GM12878 (cell line): ENCODE measurements around the gene ERI2. TPM values are rescaled to one million over a fixed set of nuclear protein-coding genes. Genes with fewer than 3 reads are reported as not detected.

Experiments
- ATAC-seq: fragments of 200-7000 bp; cut with Tn5 transposase; 3 replicates; pipeline ENCODE4 v1.9.1; 2020; ENCODE audit warnings: mild to moderate bottlenecking, moderate library complexity
- BruUV-seq: library from RNA; stranded (reverse); fragments of 400-500 nt; replicated peaks from 2 replicates; lab custom pipeline; 2021; lab: Mats Ljungman, UMichigan
- CTCF ChIA-PET: fragments of 300-600 bp; sonication (Branson Sonifier 250); formaldehyde crosslinking; extraction: SDS; loops from one replicate; lab custom pipeline; 2021; ENCODE audit warnings: inconsistent platforms; lab: Yijun Ruan, JAX
- POLR2A ChIA-PET: fragments of 350-600 bp; formaldehyde crosslinking; extraction: SDS; loops from one replicate; lab custom pipeline; 2021; ENCODE audit warnings: inconsistent platforms; lab: Charles Lee
- RAD21 ChIA-PET: fragments of 300-600 bp; sonication (Branson Sonifier 250); formaldehyde crosslinking; loops from one replicate; lab custom pipeline; 2023; ENCODE audit warnings: antibody characterized with exemption; ENCODE audit not compliant: unreplicated experiment; lab: Charles Lee
- SMC1A ChIA-PET: fragments of 300-600 bp; sonication (Branson Sonifier 250); formaldehyde crosslinking; loops from one replicate; lab custom pipeline; 2023; ENCODE audit not compliant: unreplicated experiment, uncharacterized antibody; lab: Charles Lee
- DNase-seq: peaks from one replicate; pipeline ENCODE4 v3.0.0-alpha.2; 2011; ENCODE audit warnings: low read depth, low spot score
- FAIRE-seq: peaks from 3 replicates; lab custom pipeline; 2011; peaks lifted over from hg19 to GRCh38; lab: Jason Lieb, UNC
- H2AFZ ChIP-seq: 2 replicates; pipeline ENCODE4 v1.6.0; 2011; ENCODE audit warnings: low read depth, low read length, control low read depth; ENCODE audit not compliant: control insufficient read depth
- H3K27ac ChIP-seq: 2 replicates; pipeline ENCODE4 v1.5.1; 2011; ENCODE audit warnings: control low read depth; ENCODE audit not compliant: control insufficient read depth, insufficient read depth
- H3K27me3 ChIP-seq, 2 experiments: replicated peaks in 1 of 2; 2 replicates each; pipeline versions ENCODE4 v1.6.0 to v1.6.1; 2011; ENCODE audit warnings: low read length in 1 of 2; ENCODE audit not compliant: control insufficient read depth in 2 of 2, insufficient read depth in 2 of 2
- H3K36me3 ChIP-seq, 2 experiments: 2 replicates each; pipeline ENCODE4 v1.5.1; 2011; ENCODE audit warnings: low read length in 1 of 2; ENCODE audit not compliant: control insufficient read depth in 2 of 2, insufficient read depth in 2 of 2
- H3K4me1 ChIP-seq: 2 replicates; pipeline ENCODE4 v1.6.1; 2011; ENCODE audit warnings: mild to moderate bottlenecking, low read length, moderate library complexity, mixed read lengths; ENCODE audit not compliant: control insufficient read depth, insufficient read depth
- H3K4me2 ChIP-seq: 2 replicates; pipeline ENCODE4 v1.6.0; 2011; ENCODE audit warnings: control low read depth; ENCODE audit not compliant: control insufficient read depth, insufficient read depth
- H3K4me3 ChIP-seq: fragments of 200-600 bp; sonication (generic); 2 replicates; pipeline ENCODE4 v1.5.1; 2016
- H3K79me2 ChIP-seq: 2 replicates; pipeline ENCODE4 v1.6.0; 2011; ENCODE audit warnings: low read length; ENCODE audit not compliant: control insufficient read depth, insufficient read depth
- H3K9ac ChIP-seq: 2 replicates; pipeline ENCODE4 v1.8.0; 2011; ENCODE audit warnings: low read length, control low read depth, mixed read lengths; ENCODE audit not compliant: control insufficient read depth, insufficient read depth
- H3K9me3 ChIP-seq: replicated peaks from 3 replicates; pipeline ENCODE4 v1.5.1; 2011; ENCODE audit warnings: mild to moderate bottlenecking, low read length; ENCODE audit not compliant: control insufficient read depth, insufficient read depth
- H4K20me1 ChIP-seq: 2 replicates; pipeline ENCODE4 v1.6.0; 2011; ENCODE audit not compliant: control insufficient read depth, insufficient read depth
- EP300 ChIP-seq, 2 experiments: fragments of 150-350 bp in 1 of 2; IDR thresholded peaks; 2 replicates each; pipeline ENCODE4 v1.6.1; 2011 to 2012; ENCODE audit warnings: low read depth in 2 of 2, low read length in 2 of 2, borderline replicate concordance in 1 of 2, improper control_type of control experiment in 1 of 2, inconsistent platforms in 1 of 2; ENCODE audit not compliant: control insufficient read depth in 1 of 2
- MEF2B ChIP-seq: fragments of 450-650 bp; IDR thresholded peaks from 2 replicates; pipeline ENCODE4 v1.6.1; 2018; ENCODE audit warnings: mild to moderate bottlenecking, moderate library complexity; ENCODE audit not compliant: partially characterized antibody, poor library complexity, severe bottlenecking
- RUNX3 ChIP-seq: IDR thresholded peaks from 2 replicates; pipeline ENCODE4 v1.6.1; 2012; ENCODE audit warnings: low read length, inconsistent platforms
- SMAD1 ChIP-seq: fragments of 450-650 bp; IDR thresholded peaks from 2 replicates; pipeline ENCODE4 v1.6.1; 2018; ENCODE audit warnings: mild to moderate bottlenecking, low read depth; ENCODE audit not compliant: partially characterized antibody
- WGBS: methylation state at CpG from one replicate; pipeline ENCODE4 v1.1.6; 2016; ENCODE audit warnings: low lambda C conversion rate; ENCODE audit not compliant: insufficient replicate concordance, insufficient coverage; ENCODE audit errors: missing lambda C conversion rate; 5-methylcytosine and 5-hydroxymethylcytosine counted together
- in situ Hi-C: fragments of 300-500 bp; cut with MboI; formaldehyde crosslinking; loops from 9 replicates; pipeline ENCODE4 v1.14.3; 2018; ENCODE audit warnings: mixed read lengths
- intact Hi-C: fragments of 100-400 bp; cut with micrococcal nuclease; formaldehyde crosslinking; loops from one replicate; pipeline ENCODE4 v1.14.2; 2022; ENCODE audit not compliant: unreplicated experiment
- polyA plus RNA-seq, 11 experiments: library from polyadenylated mRNA; depleted of rRNA in 4 of 11; unstranded in 6 of 11; stranded (reverse) in 5 of 11; fragments of >200 nt; fragmentation: Nextera tagmentation in 4 of 11; fragmentation: Illumina TruSeq in 1 of 11; extraction: Ambion mirVana in 4 of 11; extraction: Trizol in 1 of 11; gene quantifications; 1 replicate in 1 of 11; 2 replicates in 10 of 11; pipeline versions ENCODE4 v1.2.1 to v1.2.3, GENCODE V29; 2011 to 2016; ENCODE audit warnings: inconsistent platforms in 2 of 11, missing spikeins in 2 of 11, low read depth in 1 of 11
- total RNA-seq, 4 experiments: library from RNA; depleted of rRNA in 3 of 4; stranded (reverse); fragments of >200 nt in 3 of 4; fragmentation: Illumina TruSeq in 1 of 4; extraction: Trizol in 1 of 4; gene quantifications; 2 replicates each; pipeline versions ENCODE4 v1.2.1 to v1.2.3, GENCODE V29; 2013 to 2021
- TF ChIP-seq, protein P1 (sequence below): fragments of 450-650 bp; IDR thresholded peaks from 2 replicates; pipeline ENCODE4 v1.6.1; 2016; ENCODE audit warnings: mild to moderate bottlenecking
- TF ChIP-seq, protein P2 (sequence below): IDR thresholded peaks from 2 replicates; pipeline ENCODE4 v1.6.1; 2011; ENCODE audit warnings: mild to moderate bottlenecking, low read depth, low read length, moderate library complexity; ENCODE audit not compliant: insufficient replicate concordance

The ERI2 gene
- total and polyA plus RNA-seq, 10 of the 15 experiments (the other 5 are each of a cell fraction or from before 2014, with no cell fraction given): 7.7 to 35.5 (median 19.2) TPM

DNA sequence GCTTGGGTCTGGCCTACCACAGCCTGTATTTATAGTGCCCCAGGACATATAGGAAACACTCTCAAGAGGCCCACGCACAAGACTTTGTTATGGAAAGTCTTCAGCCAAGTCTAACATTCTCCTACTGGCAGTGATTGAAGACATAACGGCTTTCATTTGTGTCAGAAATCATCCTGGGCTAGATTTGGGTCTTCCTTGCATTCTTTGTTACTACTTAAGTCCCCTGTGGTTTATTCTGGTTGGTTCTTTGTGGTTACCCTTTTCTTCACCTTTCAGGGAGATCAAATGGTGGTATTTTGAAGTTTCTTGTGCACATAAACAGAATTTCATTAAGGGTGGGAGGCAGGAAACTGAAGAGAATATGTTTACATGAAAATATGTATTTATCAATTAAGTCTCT, 37.8 kb upstream of the ERI2 start:
- intact Hi-C loops: no loop called here
- FAIRE-seq: no peak
- ChIA-PET RAD21 (interaction anchor here (0.6 to 2.7 kb wide), 2 partner anchors 38 to 241 kb away, joined by 3 to 6 read pairs; partner anchors contain the start of genes ERI2 and REXO5), SMC1A (interaction anchor here (0.9 to 1.5 kb wide), 5 partner anchors 10 to 241 kb away, joined by 3 to 4 read pairs (median 3); no protein-coding TSS in a partner anchor), CTCF (interaction anchor here (1.0 to 1.1 kb wide), 2 partner anchors 11 to 457 kb away, joined by 3 to 4 read pairs; no protein-coding TSS in a partner anchor), POLR2A (interaction anchor here (1.7 kb wide), 1 partner anchor 13 kb away, joined by 3 read pairs; no protein-coding TSS in a partner anchor)
- Histone ChIP-seq H2AFZ (no peak overlapping the region), H3K27me3 (no peaks in the 10 kb centered on the region), H3K4me3 (no peak overlapping the region), H3K9me3 (no peaks in the 10 kb centered on the region), H3K79me2 (no peaks in the 10 kb centered on the region), H3K27ac (no peak overlapping the region), H3K4me2 (no peak overlapping the region), H3K4me1 (peaks cover 4% of the 10 kb centered on the region; the same call in 1 of the 2 replicates), H4K20me1 (no peaks in the 10 kb centered on the region), H3K9ac (no peak overlapping the region), H3K36me3 (peaks cover 4 to 6% of the 10 kb centered on the region in 2 experiments; a peak in 3 of 4 replicates)
- no peak for TF ChIP-seq SMAD1
- TF ChIP-seq, protein P1, sequence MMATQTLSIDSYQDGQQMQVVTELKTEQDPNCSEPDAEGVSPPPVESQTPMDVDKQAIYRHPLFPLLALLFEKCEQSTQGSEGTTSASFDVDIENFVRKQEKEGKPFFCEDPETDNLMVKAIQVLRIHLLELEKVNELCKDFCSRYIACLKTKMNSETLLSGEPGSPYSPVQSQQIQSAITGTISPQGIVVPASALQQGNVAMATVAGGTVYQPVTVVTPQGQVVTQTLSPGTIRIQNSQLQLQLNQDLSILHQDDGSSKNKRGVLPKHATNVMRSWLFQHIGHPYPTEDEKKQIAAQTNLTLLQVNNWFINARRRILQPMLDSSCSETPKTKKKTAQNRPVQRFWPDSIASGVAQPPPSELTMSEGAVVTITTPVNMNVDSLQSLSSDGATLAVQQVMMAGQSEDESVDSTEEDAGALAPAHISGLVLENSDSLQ: peak; percentile 53
- peak; percentile 33 for TF ChIP-seq MEF2B
- TF ChIP-seq EP300 (IDR thresholded peaks at IDR 0.05; ENCODE audit: borderline replicate concordance in 1 of 2, control insufficient read depth in 1 of 2, low read depth in 2 of 2, low read length in 2 of 2): 0 out of 4 replicates have a peak, but pooled peaks of 1 of the 2 experiments have one; percentile 12
- TF ChIP-seq RUNX3: peak; percentile 67
- TF ChIP-seq, protein P2, sequence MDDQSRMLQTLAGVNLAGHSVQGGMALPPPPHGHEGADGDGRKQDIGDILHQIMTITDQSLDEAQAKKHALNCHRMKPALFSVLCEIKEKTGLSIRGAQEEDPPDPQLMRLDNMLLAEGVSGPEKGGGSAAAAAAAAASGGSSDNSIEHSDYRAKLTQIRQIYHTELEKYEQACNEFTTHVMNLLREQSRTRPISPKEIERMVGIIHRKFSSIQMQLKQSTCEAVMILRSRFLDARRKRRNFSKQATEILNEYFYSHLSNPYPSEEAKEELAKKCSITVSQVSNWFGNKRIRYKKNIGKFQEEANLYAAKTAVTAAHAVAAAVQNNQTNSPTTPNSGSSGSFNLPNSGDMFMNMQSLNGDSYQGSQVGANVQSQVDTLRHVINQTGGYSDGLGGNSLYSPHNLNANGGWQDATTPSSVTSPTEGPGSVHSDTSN: peak; percentile 37
- no peak for DNase-seq
- no TSS peak for BruUV-seq
- WGBS: 95% methylated on average over 2 of the region's 2 CpGs
- ATAC-seq: no peak
- in situ Hi-C loops: no loop called here
